Endothelial cell of umbilical vein (primary cell): ENCODE data around the gene SLC25A22. TPM values are rescaled to one million over a fixed set of nuclear protein-coding genes. Genes with fewer than 3 reads are reported as not detected.

Experiments used
- BruUV-seq: library from RNA; stranded (reverse); fragments of 400-500 nt; replicated peaks from 2 replicates; lab custom pipeline; 2021; lab: Mats Ljungman, UMichigan
- CTCF ChIA-PET: fragments of 300-600, 350-600 bp; sonication (Branson Sonifier 250); formaldehyde crosslinking; loops from one replicate; lab custom pipeline; 2021; ENCODE audit warnings: antibody characterized with exemption, inconsistent platforms; lab: Charles Lee
- POLR2A ChIA-PET: fragments of 300-600, 350-600 bp; sonication (Branson Sonifier 250); formaldehyde crosslinking; loops from one replicate; lab custom pipeline; 2021; ENCODE audit warnings: antibody characterized with exemption, inconsistent platforms; lab: Charles Lee
- DNase-seq: peaks from one replicate; pipeline ENCODE4 v3.0.0-alpha.2; 2011; ENCODE audit warnings: low read depth, low spot score
- FAIRE-seq: peaks from 2 replicates; lab custom pipeline; 2011; peaks lifted over from hg19 to GRCh38; lab: Jason Lieb, UNC
- H2AFZ ChIP-seq: 2 replicates; pipeline ENCODE4 v1.6.0; 2012; ENCODE audit warnings: low read depth, low read length, control low read depth, inconsistent platforms
- H3K27ac ChIP-seq: 2 replicates; pipeline ENCODE4 v1.5.1; 2011; ENCODE audit warnings: low read depth, mild to moderate bottlenecking, control low read depth, low read length, moderate library complexity; ENCODE audit not compliant: insufficient read depth
- H3K27me3 ChIP-seq, 2 experiments: 2 replicates each; pipeline versions ENCODE4 v1.6.0 to v1.6.1; 2011; ENCODE audit warnings: low read length in 2 of 2, mixed read lengths in 1 of 2; ENCODE audit not compliant: control insufficient read depth in 2 of 2, insufficient read depth in 2 of 2
- H3K36me3 ChIP-seq, 2 experiments: 2 replicates in 1 of 2; 3 replicates in 1 of 2; pipeline ENCODE4 v1.5.1; 2011; ENCODE audit warnings: low read length in 2 of 2, mild to moderate bottlenecking in 1 of 2, moderate library complexity in 1 of 2; ENCODE audit not compliant: control insufficient read depth in 2 of 2, insufficient read depth in 2 of 2; ENCODE audit errors: extremely low read depth in 1 of 2
- H3K4me1 ChIP-seq: 3 replicates; pipeline ENCODE4 v1.5.1; 2011; ENCODE audit warnings: mild to moderate bottlenecking, low read length; ENCODE audit not compliant: control insufficient read depth, insufficient read depth; ENCODE audit errors: extremely low read depth
- H3K4me2 ChIP-seq: 2 replicates; pipeline ENCODE4 v1.6.1; 2011; ENCODE audit warnings: low read length, control low read depth, mixed read lengths; ENCODE audit not compliant: insufficient read depth
- H3K4me3 ChIP-seq, 3 experiments: fragments of 200-600 bp in 1 of 3; sonication (generic), shearing (Covaris generic) in 1 of 3; replicated peaks in 1 of 3; 2 replicates each; pipeline ENCODE4 v1.5.1; 2011 to 2016; ENCODE audit warnings: control low read depth in 3 of 3, low read length in 3 of 3, mild to moderate bottlenecking in 2 of 3, inconsistent platforms in 1 of 3, low read depth in 1 of 3, moderate library complexity in 1 of 3; ENCODE audit not compliant: insufficient read depth in 1 of 3
- H3K79me2 ChIP-seq: 2 replicates; pipeline ENCODE4 v1.6.0; 2012; ENCODE audit warnings: low read length, inconsistent platforms; ENCODE audit not compliant: control insufficient read depth, insufficient read depth
- H3K9ac ChIP-seq: replicated peaks from 2 replicates; pipeline ENCODE3; 2011; ENCODE audit warnings: low read length, control low read depth; ENCODE audit not compliant: insufficient read depth; ENCODE audit errors: extremely low read depth
- H3K9me1 ChIP-seq: replicated peaks from 3 replicates; pipeline ENCODE4 v1.6.0; 2011; ENCODE audit warnings: mild to moderate bottlenecking, low read length; ENCODE audit not compliant: control insufficient read depth, insufficient read depth; ENCODE audit errors: extremely low read depth
- H3K9me3 ChIP-seq: replicated peaks from 2 replicates; pipeline ENCODE4 v1.5.1; 2012; ENCODE audit warnings: low read length, inconsistent platforms; ENCODE audit not compliant: control insufficient read depth, insufficient read depth
- H4K20me1 ChIP-seq: replicated peaks from 2 replicates; pipeline ENCODE3; 2011; ENCODE audit warnings: mild to moderate bottlenecking, low read length; ENCODE audit not compliant: control insufficient read depth, insufficient read depth; ENCODE audit errors: extremely low read depth
- EZH2 ChIP-seq: IDR thresholded peaks from 2 replicates; pipeline ENCODE4 v1.6.1; 2012; ENCODE audit warnings: borderline replicate concordance, low read depth, mild to moderate bottlenecking, moderate library complexity, low read length, inconsistent platforms; ENCODE audit not compliant: severe bottlenecking
- FOS ChIP-seq: IDR thresholded peaks from 2 replicates; pipeline ENCODE4 v1.6.1; 2011; ENCODE audit warnings: mild to moderate bottlenecking, low read length, moderate library complexity, borderline replicate concordance; ENCODE audit not compliant: insufficient read depth
- GATA2 ChIP-seq: IDR thresholded peaks from 2 replicates; pipeline ENCODE4 v1.7.0; 2011; ENCODE audit warnings: low read depth, mild to moderate bottlenecking, moderate library complexity, mixed read lengths, low read length; ENCODE audit not compliant: insufficient read length, insufficient read depth
- JUN ChIP-seq: IDR thresholded peaks from 2 replicates; pipeline ENCODE4 v1.6.1; 2011; ENCODE audit warnings: borderline replicate concordance, low read depth; ENCODE audit not compliant: insufficient read length, insufficient read depth
- MAX ChIP-seq: IDR thresholded peaks from 2 replicates; pipeline ENCODE4 v1.6.1; 2011; ENCODE audit not compliant: insufficient read depth, insufficient read length
- MYC ChIP-seq: IDR thresholded peaks from one replicate; pipeline ENCODE4 v1.6.1; 2011; ENCODE audit warnings: mild to moderate bottlenecking, low read depth, low read length
- POLR2A ChIP-seq: IDR thresholded peaks from 2 replicates; pipeline ENCODE4 v1.6.1; 2012; ENCODE audit warnings: low read depth, mild to moderate bottlenecking, control low read depth, low read length
- POLR2AphosphoS5 ChIP-seq: IDR thresholded peaks from 2 replicates; pipeline ENCODE4 v1.6.1; 2012; ENCODE audit warnings: low read depth, mild to moderate bottlenecking, control low read depth, low read length, moderate library complexity; ENCODE audit not compliant: insufficient read depth
- dilution Hi-C: fragments of 300-500 bp; cut with MboI; formaldehyde crosslinking; loops from one replicate; pipeline ENCODE4 v1.15.0; 2019; ENCODE audit warnings: low sequenced_read_pairs; ENCODE audit not compliant: extremely low pct_ligation_motif_present
- intact Hi-C: fragments of 100-400 bp; cut with micrococcal nuclease; formaldehyde crosslinking; loops from one replicate; pipeline ENCODE4 v1.10.0; 2022
- polyA plus RNA-seq, 4 experiments: library from polyadenylated mRNA; depleted of rRNA in 3 of 4; stranded (reverse) in 3 of 4; unstranded in 1 of 4; fragments of >200 nt; gene quantifications; 2 replicates each; pipeline versions ENCODE4 v1.2.1 to v1.2.3, GENCODE V29; 2011 to 2012; ENCODE audit warnings: missing spikeins in 1 of 4
- total RNA-seq: library from RNA; stranded (reverse); gene quantifications from 2 replicates; pipeline ENCODE4 v1.2.3, GENCODE V29; 2021
- TF ChIP-seq, protein P1 (sequence below), 2 donors: IDR thresholded peaks; 1 replicate in 1 of 2; 2 replicates in 1 of 2; pipeline ENCODE4 v1.5.1; 2011; ENCODE audit warnings: low read length in 2 of 2, mild to moderate bottlenecking in 2 of 2, moderate library complexity in 2 of 2, control low read depth in 1 of 2, inconsistent platforms in 1 of 2, low read depth in 1 of 2; ENCODE audit not compliant: insufficient read depth in 1 of 2; ENCODE audit errors: extremely low read depth in 1 of 2

Gene SLC25A22
- total and polyA plus RNA-seq, 2 donors (not counting 3 experiments of a cell fraction or from before 2014, with no cell fraction given): 24.5 to 24.9 TPM

DNA sequence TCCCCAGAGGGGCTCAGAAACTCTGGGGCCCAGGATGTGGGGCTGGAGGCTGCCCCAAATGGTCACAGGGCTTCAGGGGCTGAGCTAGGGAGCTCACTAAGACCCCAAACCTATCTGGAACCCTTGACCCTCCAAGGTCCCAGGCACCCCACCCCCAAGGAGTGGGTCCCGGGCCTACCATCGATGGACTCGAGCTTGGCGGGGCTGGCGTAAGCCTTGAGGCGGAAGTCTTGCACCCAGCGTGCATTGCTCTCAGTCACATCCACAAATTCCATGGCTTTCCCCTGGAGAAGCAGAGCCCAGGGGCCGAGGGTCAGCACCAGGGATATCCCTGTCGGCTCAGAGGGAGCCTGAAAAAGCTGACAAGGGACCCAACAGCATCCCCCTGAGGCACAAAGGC lies 24.3 kb downstream of the SLC25A22 start:
- Histone ChIP-seq H3K36me3 (peaks cover 17 to 37% of the 10 kb centered on the region in 2 experiments), H3K9me1 (no peaks in the 10 kb centered on the region), H2AFZ (no peak overlapping the region), H4K20me1 (no peaks in the 10 kb centered on the region), H3K9ac (no peak overlapping the region), H3K4me3 (no peak overlapping the region), H3K27ac (no peak overlapping the region), H3K9me3 (no peaks in the 10 kb centered on the region), H3K4me2 (no peak overlapping the region), H3K79me2 (peaks cover 65% of the 10 kb centered on the region), H3K27me3 (no peaks in the 10 kb centered on the region), H3K4me1 (peaks cover 23% of the 10 kb centered on the region)
- POLR2A ChIA-PET: no interaction called here
- BruUV-seq: no TSS peak
- DNase-seq (no peak), FAIRE-seq (no peak)
- intact Hi-C loops (no loop called here), dilution Hi-C loops (no loop called here)
- no peak for TF ChIP-seq GATA2
- no peak for TF ChIP-seq FOS
- TF ChIP-seq MYC: no peak
- no peak for TF ChIP-seq POLR2A
- TF ChIP-seq POLR2AphosphoS5: no peak
- TF ChIP-seq EZH2: no peak
- TF ChIP-seq JUN: no peak
- TF ChIP-seq, protein P1, sequence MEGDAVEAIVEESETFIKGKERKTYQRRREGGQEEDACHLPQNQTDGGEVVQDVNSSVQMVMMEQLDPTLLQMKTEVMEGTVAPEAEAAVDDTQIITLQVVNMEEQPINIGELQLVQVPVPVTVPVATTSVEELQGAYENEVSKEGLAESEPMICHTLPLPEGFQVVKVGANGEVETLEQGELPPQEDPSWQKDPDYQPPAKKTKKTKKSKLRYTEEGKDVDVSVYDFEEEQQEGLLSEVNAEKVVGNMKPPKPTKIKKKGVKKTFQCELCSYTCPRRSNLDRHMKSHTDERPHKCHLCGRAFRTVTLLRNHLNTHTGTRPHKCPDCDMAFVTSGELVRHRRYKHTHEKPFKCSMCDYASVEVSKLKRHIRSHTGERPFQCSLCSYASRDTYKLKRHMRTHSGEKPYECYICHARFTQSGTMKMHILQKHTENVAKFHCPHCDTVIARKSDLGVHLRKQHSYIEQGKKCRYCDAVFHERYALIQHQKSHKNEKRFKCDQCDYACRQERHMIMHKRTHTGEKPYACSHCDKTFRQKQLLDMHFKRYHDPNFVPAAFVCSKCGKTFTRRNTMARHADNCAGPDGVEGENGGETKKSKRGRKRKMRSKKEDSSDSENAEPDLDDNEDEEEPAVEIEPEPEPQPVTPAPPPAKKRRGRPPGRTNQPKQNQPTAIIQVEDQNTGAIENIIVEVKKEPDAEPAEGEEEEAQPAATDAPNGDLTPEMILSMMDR (IDR thresholded peaks at IDR 0.05; ENCODE audit: extremely low read depth in 1 of 2, insufficient read depth in 1 of 2, low read depth in 1 of 2, low read length in 2 of 2): no peak
- no peak for TF ChIP-seq MAX
- CTCF ChIA-PET: no interaction called here
